Hindlimb muscle (tissue), 1 donor: ENCODE data around the gene MYO1F. TPM values are rescaled to one million over a fixed set of nuclear protein-coding genes. Genes with fewer than 3 reads are reported as not detected.
"Not testable (repeated sequence)": the region's sequence is repeated elsewhere in the genome, so short reads cannot be mapped to it uniquely, and the experiment has no call there.

Experiments
- DNase-seq: peaks from one replicate; pipeline ENCODE4 v3.0.0-alpha.2; 2013
- polyA plus RNA-seq: library from polyadenylated mRNA; unstranded; fragments of 120-200 nt; gene quantifications from one replicate; pipeline ENCODE4 v1.2.1, GENCODE V29; 2013; ENCODE audit not compliant: insufficient read length

The MYO1F gene
- polyA plus RNA-seq, 1 donor: 12.3 TPM

DNA sequence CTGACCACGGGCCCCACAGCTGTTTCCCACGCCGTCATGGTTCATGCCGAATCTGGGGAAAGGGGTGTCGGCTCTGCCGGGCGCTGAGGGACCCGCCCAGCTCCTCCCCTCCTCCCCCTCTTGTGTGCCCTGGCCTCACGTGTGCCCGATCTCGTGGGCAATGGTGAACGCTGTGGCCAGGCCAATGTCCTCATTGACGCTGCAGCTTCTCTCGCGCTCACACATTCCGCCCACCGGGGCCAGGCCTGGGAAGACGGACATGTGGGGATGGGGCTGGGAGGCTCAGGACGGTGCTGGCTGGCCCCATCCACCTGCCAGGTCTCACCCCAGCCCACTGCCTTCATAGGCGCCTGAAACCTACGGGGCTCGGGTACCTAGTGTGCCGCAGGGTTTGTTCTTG, 18.9 kb upstream of the MYO1F start:
- no peak for DNase-seq

DNA sequence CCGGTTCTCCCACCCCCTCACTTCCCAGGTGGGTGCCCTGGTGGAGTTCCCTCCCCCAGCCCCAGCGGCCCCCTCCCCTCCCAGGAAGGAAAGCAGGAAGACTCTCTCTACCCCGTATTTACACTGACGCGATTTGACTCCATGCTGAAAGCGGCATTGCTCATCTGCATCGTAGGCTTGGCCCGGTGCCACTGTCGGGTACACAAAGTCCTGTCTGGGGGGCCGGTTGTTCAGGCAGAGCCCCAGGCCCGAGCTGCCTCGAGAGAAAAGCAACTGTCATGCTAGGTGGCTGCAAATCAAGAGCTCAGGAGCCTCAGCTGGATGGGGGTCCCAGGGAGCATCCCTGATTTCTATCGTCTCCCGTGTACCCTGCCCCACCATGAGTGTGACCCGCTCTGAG, 18.4 kb upstream of the MYO1F start:
- no peak for DNase-seq

DNA sequence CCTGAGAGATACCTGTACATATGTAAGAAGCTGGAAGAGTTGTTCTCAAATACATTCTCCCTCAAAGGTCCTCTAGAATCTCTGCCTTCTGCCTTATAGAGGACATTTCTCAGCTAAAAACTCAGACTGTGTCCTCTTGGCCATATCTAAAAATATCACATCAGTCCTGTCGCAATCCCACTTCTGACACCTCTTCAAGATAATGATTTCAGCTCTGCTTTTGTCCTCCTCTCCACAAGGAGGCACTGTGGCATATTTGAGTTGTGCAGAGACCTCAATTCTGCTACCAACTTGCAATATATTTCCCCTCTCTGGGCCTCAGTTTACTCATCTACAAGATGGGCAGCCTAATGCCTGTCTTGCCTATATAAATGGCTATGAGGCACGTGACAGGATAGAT, 16.7 kb upstream of the MYO1F start:
- DNase-seq: no peak

DNA sequence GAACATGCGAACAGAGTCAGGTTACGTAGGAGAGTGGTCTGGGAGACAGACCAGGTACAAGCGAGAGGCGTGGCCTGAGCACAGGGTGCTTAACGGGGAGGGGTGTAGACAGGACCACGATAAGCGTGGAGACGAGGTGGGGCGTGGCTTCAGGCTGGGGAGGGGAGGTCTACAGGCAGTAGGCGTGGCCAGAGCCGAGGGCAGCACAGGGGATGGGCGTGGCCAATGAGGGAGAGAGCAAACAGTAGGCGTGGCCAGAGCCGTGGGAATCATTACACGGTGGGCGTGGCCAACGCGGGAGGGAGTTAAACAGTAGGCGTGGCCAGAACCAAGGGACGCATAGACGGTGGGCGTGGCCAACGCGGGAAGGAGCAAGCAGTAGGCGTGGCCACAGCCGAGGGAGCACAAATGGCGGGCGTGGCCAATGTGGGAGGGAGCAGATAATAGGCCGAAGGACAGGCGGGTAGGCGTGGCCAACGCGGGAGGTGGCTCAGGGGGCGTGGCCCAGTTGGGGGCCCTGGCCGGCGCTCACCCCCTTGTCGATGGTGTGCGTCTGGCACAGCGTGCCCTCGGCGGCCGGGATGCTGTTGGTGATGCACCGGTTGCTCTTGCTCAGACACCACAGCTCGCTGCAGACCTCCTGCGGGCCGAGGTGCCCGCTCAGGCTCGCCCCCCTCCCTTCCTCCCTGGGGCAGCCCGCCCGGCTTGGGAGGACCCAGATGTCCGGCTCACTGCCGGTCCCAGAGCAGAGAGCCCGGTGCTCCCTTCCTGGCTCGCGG, 15.2 kb upstream of the MYO1F start:
- peak; percentile 92 for DNase-seq

DNA sequence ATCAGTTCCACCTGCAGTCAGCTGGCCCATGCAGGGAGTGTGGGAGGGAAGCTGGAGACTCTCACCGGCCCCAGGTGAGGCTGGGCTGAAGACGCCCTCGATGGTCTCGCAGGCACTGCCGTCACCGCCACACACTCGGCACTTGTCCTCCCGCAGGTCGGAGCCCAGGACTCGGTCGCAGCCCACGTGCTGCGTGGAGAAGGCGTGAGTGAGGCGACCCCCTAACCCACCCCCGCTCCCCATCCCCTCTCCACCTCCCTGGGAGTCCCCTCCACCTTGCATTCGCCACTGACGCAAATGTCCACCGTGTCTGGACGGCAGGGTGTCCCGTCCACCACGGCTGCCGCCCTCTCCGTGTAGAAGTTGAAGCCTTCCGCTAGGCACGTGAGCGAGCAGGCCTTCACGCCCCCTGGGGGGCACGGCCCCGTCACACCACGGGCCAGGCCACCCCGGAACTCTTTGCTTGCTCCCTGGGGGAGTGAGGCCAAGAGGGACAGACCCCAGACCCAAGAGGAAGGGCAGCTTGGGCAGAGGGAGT, 12.0 kb upstream of the MYO1F start:
- DNase-seq: no peak

DNA sequence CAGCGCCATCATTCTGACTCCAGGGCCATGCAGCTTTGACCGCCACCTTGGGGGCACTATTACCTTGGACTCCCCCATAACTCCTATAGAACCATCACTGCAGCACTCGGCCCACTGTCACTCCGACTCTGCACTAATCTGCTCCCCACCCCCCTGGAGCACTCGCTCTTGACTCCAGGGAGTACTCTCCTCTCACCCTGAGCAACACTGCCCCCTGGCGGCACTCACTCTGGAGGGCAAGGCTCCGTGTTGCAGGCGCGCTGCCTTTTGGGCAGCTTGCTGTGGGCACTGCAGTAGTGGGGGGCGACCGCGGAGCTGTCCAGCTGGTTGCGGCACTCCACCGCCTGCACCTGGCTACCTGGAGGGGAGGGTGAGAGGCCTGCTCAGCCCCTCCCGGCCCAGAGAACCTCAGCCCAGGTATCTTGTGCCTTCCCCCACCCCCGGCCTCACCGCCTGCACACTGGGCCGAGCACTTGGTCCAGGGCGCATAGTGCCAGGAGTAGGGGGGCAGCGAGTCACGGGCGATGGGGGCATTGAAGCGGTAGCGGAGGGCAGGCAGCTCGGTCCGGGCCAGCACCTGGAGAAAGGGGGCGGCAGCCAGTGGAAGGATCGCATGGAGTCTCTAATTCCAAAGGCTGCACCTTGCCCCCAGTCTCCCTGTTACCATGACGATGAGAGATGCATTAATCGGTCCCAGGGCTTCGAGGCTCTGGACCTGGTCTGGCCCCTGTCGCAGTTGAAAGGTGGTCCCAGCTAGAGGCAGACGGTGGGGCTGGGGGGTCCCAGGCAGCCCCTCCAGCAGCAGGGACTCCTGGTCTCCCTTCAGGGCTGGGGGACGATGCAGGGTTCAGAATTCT, 8.9 kb upstream of the MYO1F start:
- DNase-seq: no peak

DNA sequence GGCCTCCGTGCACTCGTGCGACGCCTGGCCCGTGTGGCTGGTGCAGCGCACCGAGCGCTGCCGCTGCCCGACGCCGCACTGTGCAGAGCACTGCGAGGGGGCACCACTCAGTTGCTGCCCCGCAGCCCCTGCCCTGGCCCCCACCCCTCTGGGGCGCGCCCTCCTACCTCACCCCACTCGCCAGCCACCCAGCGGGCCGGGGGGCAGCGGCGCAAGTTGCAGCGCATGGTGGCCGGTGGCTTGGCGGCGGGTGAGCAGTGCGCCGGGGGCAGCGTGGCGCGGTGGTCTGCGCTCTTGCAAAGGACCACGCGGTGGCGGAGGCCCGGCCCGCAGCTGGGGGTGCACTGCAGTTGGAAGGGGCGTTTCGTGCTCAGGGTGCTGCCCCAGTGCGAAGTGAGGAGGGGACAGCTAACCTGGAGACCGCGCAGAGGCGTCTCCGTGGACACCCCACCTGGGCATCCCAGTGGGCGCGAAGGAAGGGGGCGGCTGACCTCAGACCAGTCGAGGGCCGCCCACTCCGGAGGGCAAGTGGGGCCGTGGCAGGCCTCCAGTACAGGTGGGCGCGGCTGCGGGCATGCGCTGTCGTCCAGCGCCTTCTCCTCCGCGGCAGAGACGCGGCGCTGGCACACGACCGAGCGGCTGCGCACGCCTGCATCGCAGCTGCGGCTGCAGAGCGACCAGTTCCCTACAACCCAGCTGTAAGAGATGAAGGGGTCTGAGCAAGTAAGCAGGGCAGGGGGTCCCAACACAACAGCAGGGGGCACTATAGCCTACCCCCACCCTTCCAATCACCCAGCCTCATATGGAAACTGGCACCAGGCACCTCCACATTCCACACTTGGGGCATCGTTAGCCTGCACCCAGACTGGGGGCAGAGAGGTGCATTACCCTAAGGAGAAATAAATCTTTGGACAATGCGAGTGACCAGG, 8.0 kb upstream of the MYO1F start:
- no peak for DNase-seq

DNA sequence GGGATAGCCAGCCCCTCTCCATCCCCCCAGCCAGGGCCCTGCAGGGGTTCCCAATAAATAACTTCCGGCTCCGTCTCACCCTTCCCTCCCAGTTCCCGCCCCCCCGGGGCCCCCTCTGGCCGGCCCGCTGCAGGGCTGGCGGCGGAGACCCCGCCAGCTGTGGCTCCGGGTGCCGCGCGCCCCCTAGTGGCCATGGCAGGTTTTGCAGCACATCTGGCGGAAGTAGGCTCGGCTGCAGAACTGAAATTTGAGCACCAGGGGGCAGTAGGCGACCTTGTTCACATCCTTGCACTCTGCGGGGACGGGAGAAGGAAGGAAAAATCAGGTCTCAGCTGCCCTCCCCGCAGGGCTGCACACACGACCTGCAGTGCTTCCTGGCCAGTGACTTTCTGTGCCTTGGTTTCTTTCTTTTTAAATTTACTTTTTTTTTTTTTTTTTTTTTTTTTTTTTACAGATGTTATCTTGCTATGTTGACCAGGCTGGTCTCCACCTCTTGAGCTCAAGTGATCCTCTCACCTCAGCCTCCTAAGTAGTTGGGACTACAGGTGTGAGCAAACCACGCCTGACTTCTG, 3.6 kb upstream of the MYO1F start:
- DNase-seq: peak; percentile 82

DNA sequence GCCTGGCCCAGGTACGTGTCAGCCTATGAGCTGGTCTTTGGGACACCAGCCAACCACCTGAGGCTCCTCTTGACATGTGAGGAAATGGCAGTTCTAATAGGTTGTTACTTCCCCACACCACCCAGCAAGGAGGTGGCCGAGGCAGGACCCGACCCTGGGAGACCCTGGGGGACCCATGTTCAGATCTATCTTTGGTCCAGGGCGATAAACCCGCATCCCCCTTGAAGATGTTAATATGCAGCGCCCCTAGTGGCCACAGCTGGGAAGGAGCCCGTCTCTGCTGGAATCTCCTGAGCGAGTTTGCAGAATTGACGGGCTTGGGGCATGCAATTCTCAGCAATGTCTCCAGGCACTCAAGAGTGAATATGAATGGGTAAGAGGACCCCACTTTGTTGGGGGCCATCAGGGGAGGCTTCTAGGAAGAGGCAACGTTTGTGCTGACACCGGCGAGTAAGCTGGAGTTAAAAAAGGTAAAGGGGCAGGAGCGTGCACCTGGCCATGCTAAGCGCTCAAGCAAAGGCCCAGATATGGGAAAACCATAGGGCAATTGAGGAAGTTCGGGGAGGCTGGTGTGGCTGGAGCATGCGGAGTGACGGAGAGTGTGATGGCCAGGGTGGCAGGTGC, 1.5 kb upstream of the MYO1F start:
- peak; percentile 69 for DNase-seq

DNA sequence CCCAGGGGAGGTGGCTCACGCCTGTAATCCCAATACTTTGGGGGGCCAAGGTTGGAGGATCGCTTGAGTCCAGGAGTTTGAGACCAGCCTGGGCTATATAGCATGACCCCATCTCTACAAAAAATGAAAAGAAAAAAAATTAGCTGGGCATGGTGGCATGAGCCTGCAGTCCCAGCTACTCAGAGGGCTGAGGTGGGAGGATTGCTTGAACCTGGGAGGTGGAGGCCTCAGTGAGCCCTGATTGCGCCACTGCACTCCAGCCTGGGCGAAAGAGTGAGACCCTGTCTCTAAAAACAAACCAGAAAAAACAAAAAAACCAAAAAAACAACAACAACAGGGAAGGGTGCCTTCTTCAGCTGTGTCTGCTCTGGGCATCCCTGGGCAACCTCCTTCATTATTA, 499 bp upstream of the MYO1F start:
- DNase-seq: no peak

DNA sequence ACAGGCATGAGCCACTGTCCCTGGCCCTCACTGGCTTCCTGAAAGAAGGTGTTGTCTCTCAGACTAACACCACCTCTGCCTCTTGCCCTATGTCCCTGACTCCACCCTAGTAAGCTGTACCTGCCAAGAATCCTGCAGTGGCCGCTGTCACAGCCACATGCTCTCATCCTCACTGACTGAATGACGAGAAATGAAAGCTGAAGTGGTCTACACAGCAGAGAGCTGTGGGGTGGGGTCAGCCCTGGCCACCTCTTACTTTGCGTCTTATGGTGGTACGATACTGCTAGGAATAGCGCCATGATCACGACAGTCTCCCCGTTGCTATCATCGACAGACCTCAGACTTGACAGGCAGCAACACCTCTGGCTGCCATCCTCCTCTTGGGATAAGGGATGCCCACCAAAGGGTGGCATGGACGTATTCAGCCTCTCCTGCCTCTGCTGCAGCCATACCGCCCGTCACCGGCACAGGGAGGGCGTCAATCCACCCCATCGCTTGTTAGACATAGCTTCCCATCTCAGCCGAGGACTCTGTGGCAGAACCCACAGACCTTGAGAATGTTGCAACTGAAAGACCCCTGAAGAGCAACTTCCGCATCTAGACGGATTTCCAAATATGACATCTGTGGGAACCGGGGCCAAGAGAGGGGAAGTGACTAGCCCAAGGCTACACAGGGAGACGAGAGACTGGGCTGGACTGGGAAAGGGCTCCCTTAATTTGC, 809 bp downstream of the MYO1F start:
- DNase-seq: no peak

DNA sequence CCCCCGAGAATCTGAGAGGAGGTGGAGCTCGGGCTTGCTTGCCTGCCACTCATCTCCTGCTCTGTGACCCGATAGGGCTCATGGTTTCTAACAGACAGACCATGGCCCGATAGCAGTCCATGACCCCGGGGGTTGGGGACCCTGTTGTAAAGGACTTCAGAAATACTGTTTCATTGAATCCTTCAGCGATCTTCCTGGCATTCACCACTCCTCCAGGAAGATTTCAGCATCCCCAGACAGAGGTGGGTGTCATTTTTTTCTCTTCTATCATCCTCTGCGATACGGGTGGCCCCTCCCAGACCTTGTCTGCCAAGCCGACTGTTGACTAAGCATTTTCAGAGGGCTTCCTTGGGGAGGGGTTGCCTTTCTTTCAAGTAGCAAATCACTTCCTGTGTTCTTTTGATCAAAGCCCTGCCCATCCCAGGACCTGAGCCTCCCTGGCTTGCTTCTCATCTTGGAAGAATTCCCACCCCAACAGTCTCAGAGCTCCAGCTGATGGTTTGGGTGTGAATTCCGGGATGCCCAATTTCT, 1.7 kb downstream of the MYO1F start:
- no peak for DNase-seq

DNA sequence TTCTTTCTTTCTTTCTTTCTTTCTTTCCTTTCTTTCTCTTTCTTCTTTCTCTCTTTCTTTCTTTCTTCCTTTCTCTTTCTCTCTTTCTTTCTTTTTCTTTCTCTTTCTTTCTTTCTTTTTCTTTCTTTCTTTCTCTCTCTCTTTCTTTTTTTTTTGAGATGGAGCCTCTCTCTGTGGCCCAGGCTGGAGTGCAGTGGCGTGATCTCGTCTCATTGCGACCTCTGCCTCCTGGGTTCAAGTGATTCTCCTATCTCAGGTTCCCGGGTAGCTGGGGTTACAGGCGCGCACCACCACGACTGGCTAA, 2.7 kb downstream of the MYO1F start:
- not testable (repeated sequence) for DNase-seq

DNA sequence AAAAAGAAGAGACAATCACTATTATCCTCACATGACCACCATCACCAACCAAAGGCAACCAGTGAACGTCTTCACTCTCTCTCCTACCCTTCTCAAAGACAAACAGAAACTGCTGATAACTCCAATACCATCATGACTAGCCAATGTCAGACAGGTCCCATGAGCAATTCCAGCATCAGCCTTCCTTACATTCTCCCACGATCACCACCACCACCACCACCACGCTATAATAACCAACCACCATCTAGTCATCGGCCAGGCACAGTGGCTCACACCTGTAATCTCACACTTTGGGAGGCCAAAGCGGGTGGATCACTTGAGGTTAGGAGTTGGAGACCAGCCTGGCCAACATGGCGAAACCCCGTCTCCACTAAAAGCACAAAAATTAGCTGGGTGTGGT, 3.9 kb downstream of the MYO1F start:
- DNase-seq: no peak

DNA sequence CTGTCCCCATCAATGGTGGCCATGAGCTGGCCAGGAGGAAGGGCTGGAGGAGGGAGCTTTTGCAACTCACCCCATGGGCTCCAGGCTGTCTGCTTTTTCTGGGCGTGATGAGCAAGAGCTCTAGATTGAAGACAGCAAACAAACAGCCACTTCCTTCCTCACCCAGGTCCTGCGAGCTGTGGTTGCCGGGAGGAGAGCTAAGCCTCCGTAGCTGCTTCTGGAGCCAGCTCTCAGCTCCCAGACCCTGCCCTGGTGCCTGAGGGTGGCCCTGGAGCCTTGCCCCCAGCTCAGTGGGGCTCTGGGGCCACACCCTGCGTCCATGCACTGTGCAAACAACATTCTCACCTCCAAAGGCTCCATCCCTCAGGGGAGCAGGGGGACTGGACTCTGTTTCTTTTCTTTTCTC, 6.2 kb downstream of the MYO1F start:
- no peak for DNase-seq

DNA sequence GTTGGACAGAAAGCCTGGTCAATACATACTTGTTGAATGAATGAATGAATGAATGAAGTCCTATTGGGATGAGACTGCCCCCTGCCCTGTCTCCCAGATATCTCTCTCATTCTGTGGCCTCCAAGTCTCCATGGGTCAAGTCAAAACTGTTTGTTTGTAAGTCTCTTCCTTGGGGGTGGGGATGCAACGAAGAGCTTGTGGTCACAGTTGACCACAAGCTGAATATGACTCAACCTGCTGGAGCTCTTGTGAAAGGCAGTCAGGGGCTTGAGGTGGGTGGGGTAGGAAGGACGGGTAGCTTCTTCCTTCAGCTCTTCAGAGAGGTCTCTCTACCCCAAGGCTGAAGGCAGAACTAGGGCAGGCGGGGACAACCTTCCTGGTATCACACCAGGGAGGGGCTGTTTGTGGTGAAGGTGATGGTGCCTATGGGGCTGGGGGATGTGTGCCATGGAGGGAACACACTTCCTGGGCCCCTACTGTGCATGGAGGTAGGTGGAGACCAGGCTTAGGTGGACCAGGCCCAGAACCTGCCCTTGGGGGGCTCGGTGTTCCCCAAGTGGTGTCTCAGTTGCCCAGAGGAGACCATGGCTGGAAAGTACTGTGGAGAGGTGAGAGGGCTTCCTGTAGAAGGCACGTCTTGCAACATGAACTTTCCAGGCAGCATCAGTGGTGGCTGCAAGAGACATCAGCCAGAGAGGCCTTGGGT, 8.0 kb downstream of the MYO1F start:
- DNase-seq: no peak

DNA sequence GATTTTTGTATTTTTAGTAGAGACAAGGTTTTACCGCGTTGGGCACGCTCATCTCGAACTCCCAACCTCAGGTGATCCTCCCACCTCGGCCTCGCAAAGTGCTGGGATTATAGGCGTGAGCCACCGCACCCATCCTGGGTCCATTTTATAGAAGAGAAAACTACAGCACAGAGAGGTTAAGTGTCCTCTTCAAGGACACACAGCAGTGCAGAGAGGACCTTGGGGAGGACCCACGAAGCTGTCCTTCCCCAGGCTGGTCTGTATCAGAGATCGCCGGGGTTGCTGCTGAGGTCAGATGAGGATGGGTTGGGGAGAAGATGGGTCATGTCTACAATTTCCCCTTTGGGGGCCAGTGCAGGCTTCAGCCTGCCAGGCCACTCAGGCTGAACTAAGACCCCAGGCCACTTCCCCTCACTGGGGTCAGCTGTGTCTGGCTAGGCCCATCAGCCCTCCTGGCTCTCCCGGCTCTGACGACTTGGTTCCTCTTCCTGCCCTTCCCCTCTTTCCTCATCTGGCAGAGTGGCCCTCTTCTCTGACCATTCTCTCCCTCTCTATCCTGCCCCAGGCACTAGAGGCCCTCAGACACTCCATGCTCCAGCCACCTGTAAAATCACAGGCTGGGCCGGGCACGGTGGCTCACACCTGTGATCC, 9.6 kb downstream of the MYO1F start:
- DNase-seq: no peak

DNA sequence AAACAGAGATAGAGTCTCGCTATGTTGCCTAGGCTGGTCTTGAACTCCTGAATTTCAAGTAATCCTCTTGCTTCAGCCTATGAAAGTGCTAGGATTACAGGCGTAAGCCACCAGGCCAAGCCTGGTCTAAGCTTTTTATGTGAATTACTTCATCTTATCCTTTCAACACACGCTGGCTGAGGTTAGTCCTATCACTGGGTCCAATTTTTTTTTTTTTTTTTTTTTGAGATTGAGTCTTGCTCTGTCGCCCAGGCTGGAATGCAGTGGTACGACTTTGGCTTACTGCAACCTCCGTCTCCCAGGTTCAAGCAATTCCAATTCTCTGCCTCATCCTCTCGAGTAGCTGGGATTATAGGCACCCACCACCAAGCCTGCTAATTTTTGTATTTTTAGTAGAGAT, 10.4 kb downstream of the MYO1F start:
- no peak for DNase-seq

DNA sequence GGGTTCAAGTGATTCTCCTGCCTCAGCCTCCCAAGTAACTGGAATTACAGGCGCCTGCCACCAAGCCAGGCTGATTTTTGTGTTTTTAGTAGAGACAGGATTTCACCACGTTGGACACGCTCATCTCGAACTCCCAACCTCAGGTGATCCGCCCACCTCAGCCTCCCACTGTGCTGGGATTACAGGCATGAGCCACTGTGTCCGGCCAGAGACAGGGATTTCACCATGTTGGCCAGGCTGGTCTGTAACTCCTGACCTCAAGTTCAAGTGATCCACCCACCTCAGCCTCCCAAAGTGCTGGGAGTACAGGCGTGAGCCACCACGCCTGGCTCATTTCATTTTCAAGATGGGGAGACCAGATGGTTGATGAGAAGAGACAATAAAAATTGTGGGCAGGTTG, 12.4 kb downstream of the MYO1F start:
- DNase-seq: not testable (repeated sequence)
